ENCODE measurements around the gene GIMAP1.
A peak's percentile ranks its signal among the peaks of the same experiment; 100 is the strongest.
"Not testable (repeated sequence)": the region's sequence is repeated elsewhere in the genome, so short reads cannot be mapped to it uniquely, and the experiment has no call there.

GIMAP1 gene

GRCh38 chr7:150716368-150716767, at the start of gene GIMAP1:
Gene GIMAP1, plus strand, starts transcription at chr7:150716613. Its CDS starts 2,435 bp downstream, at chr7:150719048.
- DNase-seq, result peak; percentile 87

- peak; percentile 76 for DNase-seq
These were observed 47.9 kb upstream of the GIMAP1 start for GRCh38 chr7:150668472-150668911.

- no peak for DNase-seq
These were observed 47.4 kb upstream of the GIMAP1 start for GRCh38 chr7:150668977-150669376.

GRCh38 chr7:150671798-150672585, 44.4 kb upstream of the GIMAP1 start:
- not testable (repeated sequence) for DNase-seq

GRCh38 chr7:150675714-150676113, 40.7 kb upstream of the GIMAP1 start:
- no peak for DNase-seq

GRCh38 chr7:150676276-150676675, 40.1 kb upstream of the GIMAP1 start:
- DNase-seq, result not testable (repeated sequence)

- peak; percentile 46 for DNase-seq
These were observed 39.6 kb upstream of the GIMAP1 start for GRCh38 chr7:150676854-150677253.

- peak; percentile 43 for DNase-seq
These were observed 37.8 kb upstream of the GIMAP1 start for GRCh38 chr7:150678601-150679000.

GRCh38 chr7:150680364-150680763, 36.0 kb upstream of the GIMAP1 start:
- DNase-seq, result not testable (repeated sequence)

- DNase-seq, result peak; percentile 55
These were observed 31.0 kb upstream of the GIMAP1 start, which contains the start of gene GIMAP2 for GRCh38 chr7:150685219-150686029. Gene GIMAP2, plus strand, starts transcription at chr7:150685706. Its CDS starts 1,354 bp downstream, at chr7:150687060.

- peak; percentile 56 for DNase-seq
These were observed 30.3 kb upstream of the GIMAP1 start for GRCh38 chr7:150686030-150686631.

- peak; percentile 8 for DNase-seq
These were observed 27.8 kb upstream of the GIMAP1 start for GRCh38 chr7:150688630-150689029.

- no peak for DNase-seq
These were observed 20.8 kb upstream of the GIMAP1 start for GRCh38 chr7:150695654-150696053.

- DNase-seq, result no peak
These were observed 13.2 kb upstream of the GIMAP1 start for GRCh38 chr7:150703209-150703608.

- DNase-seq, result peak; percentile 52
These were observed 1.1 kb upstream of the GIMAP1 start for GRCh38 chr7:150715293-150715692.

- DNase-seq, result peak; percentile 21
These were observed 675 bp upstream of the GIMAP1 start for GRCh38 chr7:150715738-150716137.

- peak; percentile 36 for DNase-seq
These were observed 526 bp downstream of the GIMAP1 start for GRCh38 chr7:150716939-150717338.

GRCh38 chr7:150717814-150718420, 1.5 kb downstream of the GIMAP1 start:
- DNase-seq, result peak; percentile 52

- DNase-seq, result peak; percentile 19
These were observed 3.0 kb downstream of the GIMAP1 start for GRCh38 chr7:150719436-150719835.

- no peak for DNase-seq
These were observed 3.8 kb downstream of the GIMAP1 start for GRCh38 chr7:150719960-150720891.

GRCh38 chr7:150721970-150722373, 5.6 kb downstream of the GIMAP1 start:
- DNase-seq, result no peak
